Transverse colon (tissue), 4 donors: ENCODE data around the gene LRRC26. TPM values are rescaled to one million over a fixed set of nuclear protein-coding genes. Genes with fewer than 3 reads are reported as not detected.

ENCODE experiments used
- DNase-seq: peaks from one replicate; pipeline ENCODE4 v3.0.0-alpha.2; 2019
- H3K27ac ChIP-seq, 4 donors: fragments of 200-600 bp; sonication (generic); 2 replicates each; pipeline ENCODE4 v1.5.1; 2016 to 2018; ENCODE audit warnings: inconsistent platforms in 4 of 4
- H3K27me3 ChIP-seq: fragments of 200-600 bp; sonication (generic); 2 replicates; pipeline ENCODE4 v1.5.1; 2017; ENCODE audit warnings: inconsistent platforms
- H3K36me3 ChIP-seq, 4 donors: fragments of 200-600 bp; sonication (generic); 2 replicates each; pipeline ENCODE4 v1.5.1; 2017 to 2019; ENCODE audit warnings: inconsistent platforms in 4 of 4
- H3K4me1 ChIP-seq, 4 donors: fragments of 200-600 bp; sonication (generic); 2 replicates each; pipeline ENCODE4 v1.5.1; 2017 to 2020; ENCODE audit warnings: inconsistent platforms in 4 of 4
- H3K4me3 ChIP-seq, 4 donors: fragments of 200-600 bp; sonication (generic); 1 replicate in 1 of 4; 2 replicates in 3 of 4; pipeline versions ENCODE4 v1.5.1 to v1.6.1; 2017 to 2019; ENCODE audit warnings: inconsistent platforms in 4 of 4
- H3K9me3 ChIP-seq, 2 donors: fragments of 200-600 bp; sonication (generic); 2 replicates each; pipeline ENCODE4 v1.5.1; 2017 to 2019; ENCODE audit warnings: inconsistent platforms in 2 of 2
- CTCF ChIP-seq, 5 experiments: fragments of 200-600 bp in 3 of 5; fragments of 450-650 bp in 2 of 5; sonication (generic) in 3 of 5; IDR thresholded peaks; 1 replicate in 2 of 5; 2 replicates in 3 of 5; pipeline ENCODE4 v1.5.1; 2016 to 2017; ENCODE audit warnings: antibody characterized with exemption in 5 of 5, inconsistent platforms in 3 of 5, mild to moderate bottlenecking in 2 of 5, moderate library complexity in 1 of 5
- EP300 ChIP-seq: sonication (generic); formaldehyde crosslinking; IDR thresholded peaks from one replicate; pipeline ENCODE4 v1.6.1; 2017; ENCODE audit warnings: antibody characterized with exemption, low read depth
- POLR2A ChIP-seq: fragments of 450-650 bp; IDR thresholded peaks from one replicate; pipeline ENCODE4 v1.6.1; 2016; ENCODE audit warnings: antibody characterized with exemption, mild to moderate bottlenecking, moderate library complexity
- POLR2AphosphoS5 ChIP-seq, 3 donors: sonication (generic); formaldehyde crosslinking; IDR thresholded peaks; one replicate each; pipeline ENCODE4 v1.6.1; 2016; ENCODE audit warnings: antibody characterized with exemption in 3 of 3
- WGBS, 2 donors: methylation state at CpG; one replicate each; pipeline ENCODE4 v1.1.5; 2018; ENCODE audit warnings: low coverage in 1 of 2; 5-methylcytosine and 5-hydroxymethylcytosine counted together
- in situ Hi-C, 4 donors: fragments of 200-750 bp; cut with MboI; loops; one replicate each; pipeline versions ENCODE4 v1.15.0 to v1.15.1; 2017; ENCODE audit warnings: low sequenced_read_pairs in 3 of 4, low pct_ligation_motif_present in 1 of 4, low pct_unique_long_range_greater_than_20kb in 1 of 4
- intact Hi-C: fragments of 100-400 bp; cut with DNase I; formaldehyde crosslinking; loops from one replicate; pipeline ENCODE4 v1.15.1; 2023; ENCODE audit warnings: low total_unique reads
- total RNA-seq, 4 donors: library from RNA; depleted of rRNA; stranded (reverse); fragments of >200 nt; gene quantifications; one replicate each; pipeline ENCODE4 v1.1.0, GENCODE V29; 2016

The LRRC26 gene
- total RNA-seq, 4 donors from 2014 or later: 31.8 to 437 (median 64.8) TPM

DNA sequence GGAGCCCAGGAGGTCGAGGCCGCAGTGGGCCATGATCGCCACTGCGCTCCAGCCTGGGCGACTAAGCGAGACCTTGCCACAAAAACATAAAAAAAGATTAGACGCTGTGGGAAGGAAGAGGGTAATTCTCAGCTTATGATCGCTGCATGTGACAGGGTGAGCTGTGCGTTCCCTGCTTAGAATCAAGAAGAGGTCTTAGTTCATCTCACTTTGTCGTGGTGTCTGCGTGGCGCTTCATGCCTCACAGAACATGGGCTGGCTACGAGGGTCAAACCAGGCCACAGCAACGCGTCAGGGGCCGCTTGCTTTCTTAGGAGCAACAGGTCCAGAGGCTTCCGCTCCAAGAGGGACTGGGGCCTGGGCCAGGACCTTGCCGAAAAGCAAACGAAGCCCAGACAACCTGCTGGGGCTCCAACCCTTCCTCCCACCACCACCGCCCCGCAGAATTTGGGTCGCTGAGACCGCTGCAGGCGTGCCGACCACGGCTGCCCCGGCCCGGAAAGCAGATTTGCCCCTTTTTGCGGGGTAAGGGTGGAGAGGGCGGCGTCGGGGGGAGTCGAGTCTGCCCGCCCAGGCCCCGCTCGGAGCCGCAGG is 40.9 kb downstream of the LRRC26 start:
- H3K36me3 ChIP-seq: no peaks in the 10 kb centered on the region
- in situ Hi-C loops: loop anchor here in 2 of 4 donors (10.0 kb wide), 2 partner anchors 96 to 106 kb away; partner anchors contain the start of genes CYSRT1 (in 1 of the 2), RNF208 (in 1 of the 2), RNF224 (in 1 of the 2) and SLC34A3 (in 1 of the 2)
- WGBS, 2 donors: 24% methylated on average over 34 of the region's 37 CpGs; no CpG with 5 or more reads in 1 of the 2 donors
- intact Hi-C loops: loop anchor here (5.0 kb wide), 1 partner anchor 98 kb away; the partner anchor contains the start of genes CYSRT1 and RNF224
- peak overlapping the region; percentile 71 to 82 (median 75) for H3K27ac ChIP-seq
- peak overlapping the region; percentile 57 to 82 (median 62) for H3K4me3 ChIP-seq
- H3K9me3 ChIP-seq: no peaks in the 10 kb centered on the region
- TF ChIP-seq POLR2AphosphoS5 (IDR thresholded peaks at IDR 0.05): no peak
- no peak for TF ChIP-seq EP300
- TF ChIP-seq CTCF (IDR thresholded peaks at IDR 0.05): no peak
- no peak for TF ChIP-seq POLR2A
- no peak for DNase-seq
- peaks cover 10 to 35% (median 29%) of the 10 kb centered on the region in 4 donors for H3K4me1 ChIP-seq
- peaks cover 25% of the 10 kb centered on the region for H3K27me3 ChIP-seq

DNA sequence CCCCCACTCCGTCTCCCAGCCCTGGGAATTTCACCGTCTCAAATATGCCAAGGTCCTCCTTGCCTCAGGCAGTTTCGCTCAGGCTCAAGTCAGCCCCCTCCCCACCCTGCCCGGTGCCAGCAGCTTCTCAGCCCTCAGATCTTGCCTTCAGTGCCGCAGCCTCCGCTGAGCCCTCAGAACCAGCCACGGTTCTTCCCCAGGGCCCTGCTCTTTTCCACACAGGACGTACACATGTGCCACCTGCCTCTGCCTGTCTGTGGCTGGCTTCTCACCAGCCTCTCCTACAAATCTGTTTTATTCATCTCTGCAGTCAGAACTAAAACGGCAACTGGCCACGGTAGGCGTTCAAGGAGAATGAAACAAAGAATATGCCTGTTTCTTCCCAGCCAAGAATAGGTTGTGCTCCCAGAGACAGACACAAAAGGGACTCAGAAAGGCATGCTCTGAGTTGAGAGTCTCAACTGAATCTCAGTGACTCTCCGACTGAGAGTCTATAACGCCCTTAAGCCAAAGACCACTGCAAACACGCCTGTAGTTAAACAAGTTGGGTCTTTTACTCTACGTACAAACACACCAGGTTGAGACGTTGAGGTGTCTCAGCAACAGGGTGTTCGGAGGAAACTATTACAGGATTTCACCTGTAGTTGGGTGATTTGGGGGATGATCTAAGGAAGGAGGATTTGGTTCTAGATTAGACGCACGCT is 41.5 kb downstream of the LRRC26 start:
- peaks cover 19% of the 10 kb centered on the region for H3K27me3 ChIP-seq
- H3K36me3 ChIP-seq: no peaks in the 10 kb centered on the region
- no peaks in the 10 kb centered on the region for H3K9me3 ChIP-seq
- peak overlapping the region in 2 of 4 donors; percentile 62 to 82 for H3K4me3 ChIP-seq
- WGBS, 2 donors: 64% methylated on average over 19 of the region's 19 CpGs; no CpG with 5 or more reads in 1 of the 2 donors
- in situ Hi-C loops (loop anchor here in 2 of 4 donors (10.0 kb wide), 2 partner anchors 96 to 106 kb away; partner anchors contain the start of genes CYSRT1 (in 1 of the 2), RNF208 (in 1 of the 2), RNF224 (in 1 of the 2) and SLC34A3 (in 1 of the 2)), intact Hi-C loops (loop anchor here (5.0 kb wide), 1 partner anchor 99 kb away; the partner anchor contains the start of genes CYSRT1 and RNF224)
- TF ChIP-seq POLR2AphosphoS5 (IDR thresholded peaks at IDR 0.05): no peak
- DNase-seq: no peak
- H3K4me1 ChIP-seq: peaks cover 10 to 35% (median 29%) of the 10 kb centered on the region in 4 donors
- H3K27ac ChIP-seq: peak overlapping the region; percentile 56 to 82 (median 70)

DNA sequence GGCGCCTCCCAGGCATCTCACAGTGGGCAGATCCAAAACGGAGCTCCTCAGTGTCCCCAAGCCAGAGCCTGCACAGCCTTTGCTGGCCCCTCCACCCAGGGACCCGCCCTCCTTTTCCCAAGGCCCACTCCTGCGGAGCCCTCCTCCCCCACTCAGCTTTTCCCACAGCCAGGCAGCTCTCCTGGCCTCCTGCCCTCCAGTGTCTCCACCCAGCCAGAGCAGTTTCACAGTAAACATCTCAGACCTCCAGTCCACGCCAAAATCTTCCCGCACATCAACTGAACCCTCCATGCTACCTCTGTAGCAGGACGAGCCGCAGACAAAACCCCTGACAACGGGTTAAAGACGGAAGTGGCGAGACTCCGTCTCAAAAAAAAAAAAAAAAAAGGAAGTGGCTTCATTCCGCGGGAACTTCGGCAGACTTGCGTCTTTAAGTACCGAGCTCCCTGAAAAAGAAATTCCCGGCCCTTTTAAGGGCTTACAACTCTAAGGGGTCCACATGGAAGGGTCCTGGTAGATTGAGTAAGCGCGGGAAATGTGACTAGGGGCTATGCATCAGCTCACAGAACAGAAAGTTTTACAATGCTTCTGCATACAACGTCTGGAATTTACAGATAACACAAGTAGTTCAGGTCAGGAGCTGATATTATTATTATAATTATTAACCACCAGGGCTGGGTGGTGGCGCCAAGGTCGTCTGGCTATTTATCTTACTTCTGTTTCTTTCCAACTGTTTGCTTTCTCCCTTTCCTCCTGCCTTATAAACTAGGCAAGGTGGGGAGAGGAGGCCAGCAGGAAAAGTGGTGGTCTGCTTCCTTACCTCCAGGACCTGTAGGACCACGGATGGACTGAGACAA is 42.3 kb downstream of the LRRC26 start:
- peak; percentile 32 for DNase-seq

More for the DNA sequence above, 42.3 kb downstream of the LRRC26 start:
- Histone ChIP-seq H3K4me1 (peaks cover 10 to 35% (median 29%) of the 10 kb centered on the region in 4 donors), H3K9me3 (no peaks in the 10 kb centered on the region), H3K4me3 (peak overlapping the region in 3 of 4 donors; percentile 3 to 42 (median 3)), H3K27ac (peak overlapping the region; percentile 34 to 70 (median 62)), H3K27me3 (peaks cover 13% of the 10 kb centered on the region), H3K36me3 (no peaks in the 10 kb centered on the region)
- intact Hi-C loops: loop anchor here (5.0 kb wide), 1 partner anchor 100 kb away; the partner anchor contains the start of genes CYSRT1 and RNF224
- in situ Hi-C loops: loop anchor here in 2 of 4 donors (10.0 kb wide), 2 partner anchors 97 to 107 kb away; partner anchors contain the start of genes CYSRT1 (in 1 of the 2), RNF208 (in 1 of the 2), RNF224 (in 1 of the 2) and SLC34A3 (in 1 of the 2)
- 8 to 14% methylated on average over 15 to 24 of the region's 24 CpGs for WGBS, 2 donors
- TF ChIP-seq POLR2AphosphoS5 (IDR thresholded peaks at IDR 0.05) (no peak), CTCF (IDR thresholded peaks at IDR 0.05) (no peak), EP300 (no peak), POLR2A (no peak)
